M059J (cell line): ENCODE results near the gene BRCA1. TPM values are rescaled to one million over a fixed set of nuclear protein-coding genes. Genes with fewer than 3 reads are reported as not detected.
"Not testable (repeated sequence)": the region's sequence is repeated elsewhere in the genome, so short reads cannot be mapped to it uniquely, and the experiment has no call there.

Source experiments
- DNase-seq: peaks from one replicate; pipeline ENCODE4 v3.0.0-alpha.2; 2012; ENCODE audit warnings: low read depth
- total RNA-seq: library from RNA; depleted of rRNA; stranded (reverse); fragments of >200 nt; shearing (Covaris generic); gene quantifications from 2 replicates; pipeline ENCODE4 v1.2.3, GENCODE V29; 2014; rRNA removed

The BRCA1 gene
- total RNA-seq, 1 experiment from 2014 or later: 30.1 TPM

- DNase-seq: peak; percentile 89
Measured at GRCh38 chr17:43006639-43007551, 118.3 kb downstream of the BRCA1 start, which contains the start of gene IFI35. Gene IFI35 (plus strand): TSS chr17:43006784. CDS start chr17:43006948, 164 bp downstream.

- DNase-seq: peak; percentile 94
Measured at GRCh38 chr17:43003542-43004172, 121.5 kb downstream of the BRCA1 start.

- not testable (repeated sequence) for DNase-seq
Measured at GRCh38 chr17:43000894-43001293, 124.3 kb downstream of the BRCA1 start.

GRCh38 chr17:42999003-42999525 is 126.1 kb downstream of the BRCA1 start:
- DNase-seq: no peak

GRCh38 chr17:42997984-42998938 is 126.9 kb downstream of the BRCA1 start, which contains the start of gene RPL27:
Gene RPL27 (plus strand): TSS chr17:42998419. CDS start chr17:42998751, 332 bp downstream.
- peak; percentile 100 for DNase-seq

- DNase-seq: no peak
Measured at GRCh38 chr17:42997390-42997983, 127.7 kb downstream of the BRCA1 start.

Other genes starting within 250 kb of the BRCA1 start
- not detected in 2 replicates for gene G6PC1, start 224.6 kb downstream of the BRCA1 start, total RNA-seq
- gene AARSD1, start 160.9 kb downstream of the BRCA1 start, total RNA-seq: 13.6 and 17.1 TPM in 2 replicates
- gene PTGES3L, start 145.3 kb downstream of the BRCA1 start, total RNA-seq: 0.67 and 0.71 TPM in 2 replicates
- 5.7 and 11.4 TPM in 2 replicates for gene RUNDC1, start 144.8 kb downstream of the BRCA1 start, total RNA-seq
- gene RPL27, start 126.9 kb downstream of the BRCA1 start, total RNA-seq: 982 and 1,027 TPM in 2 replicates
- 206 and 256 TPM in 2 replicates for gene IFI35, start 118.6 kb downstream of the BRCA1 start, total RNA-seq
- 72.4 and 72.7 TPM in 2 replicates for gene VAT1, start 103.0 kb downstream of the BRCA1 start, total RNA-seq
- gene RND2, start 100.1 kb downstream of the BRCA1 start, total RNA-seq: 0.20 and 0.22 TPM in 2 replicates
- 58.0 and 82.9 TPM in 2 replicates for gene NBR1, start 45.9 kb upstream of the BRCA1 start, total RNA-seq
- gene TMEM106A, start 86.5 kb upstream of the BRCA1 start, total RNA-seq: 4.9 and 10.1 TPM in 2 replicates
- not detected in 2 replicates for gene CCDC200, start 103.3 kb upstream of the BRCA1 start, total RNA-seq
- not detected in 2 replicates for gene RNU2-1, start 108.6 kb upstream of the BRCA1 start, total RNA-seq